Neural progenitor cell (in vitro differentiated cells): ENCODE measurements around the gene SPIRE2.

Experiments used
- CTCF ChIP-seq: fragments of 200-600 bp; sonication (generic); IDR thresholded peaks from 2 replicates; pipeline ENCODE4 v1.5.1; 2017; ENCODE audit warnings: antibody characterized with exemption, mild to moderate bottlenecking
- EZH2 ChIP-seq: fragments of 200-600 bp; sonication (generic); IDR thresholded peaks from 2 replicates; pipeline ENCODE4 v1.6.1; 2017; ENCODE audit warnings: antibody characterized with exemption, mild to moderate bottlenecking, moderate library complexity
- EZH2phosphoT487 ChIP-seq: fragments of 200-600 bp; sonication (generic); IDR thresholded peaks from 2 replicates; pipeline ENCODE4 v1.6.1; 2017; ENCODE audit warnings: antibody characterized with exemption

- TF ChIP-seq CTCF = no peak
- TF ChIP-seq EZH2phosphoT487 = no peak
- TF ChIP-seq EZH2 = no peak
Observed at GRCh38 chr16:89873972-89874689, 45.9 kb downstream of the SPIRE2 start.
